ENCODE data around the gene HES3. TPM values are rescaled to one million over a fixed set of nuclear protein-coding genes. Genes with fewer than 3 reads are reported as not detected.

The HES3 gene
- polyA plus RNA-seq, 1 of the 3 experiments (the other 2 are of a cell fraction), result not detected

GRCh38 chr1:6245086-6245868 lies 1.3 kb downstream of the HES3 start:
- H3K9ac ChIP-seq, result no peak overlapping the region
- H2AFZ ChIP-seq (ENCODE audit: low read depth), result no peak overlapping the region
- H3K36me3 ChIP-seq (replicated peaks in 1 of 2; ENCODE audit: control insufficient read depth in 1 of 2, insufficient read depth in 2 of 2, low read length in 1 of 2), result no peaks in the 10 kb centered on the region
- peak overlapping the region; percentile 65; the same call in 1 of the 2 replicates for H3K4me2 ChIP-seq
- peak overlapping the region; percentile 44 to 48 for H3K4me3 ChIP-seq (ENCODE audit: low read depth in 2 of 2, low read length in 1 of 2)
- DNase-seq, result peak; percentile 91
- ChIA-PET POLR2A (interaction anchor here (0.7 to 1.9 kb wide), 11 partner anchors 10 to 211 kb away, joined by 3 to 5 read pairs (median 3); partner anchors contain the start of gene ICMT), CTCF (interaction anchor here (0.6 to 9.5 kb wide), 58 partner anchors 8 to 270 kb away, joined by 3 to 318 read pairs (median 6); partner anchors contain the start of genes GPR153, HES2, ICMT and NPHP4)
- H3K27ac ChIP-seq (ENCODE audit: low read depth in 2 of 2, low read length in 1 of 2), result peak overlapping the region in 1 of 2 experiments; percentile 76; a peak in 2 of 4 replicates
- peaks cover 3% of the 10 kb centered on the region; the same call in 1 of the 2 replicates for H4K20me1 ChIP-seq (ENCODE audit: insufficient read depth)
- no peaks in the 10 kb centered on the region for H3K9me3 ChIP-seq
- H3K4me1 ChIP-seq (ENCODE audit: control insufficient read depth in 1 of 2, insufficient read depth in 2 of 2, low read depth in 1 of 2, low read length in 1 of 2), result no peaks in the 10 kb centered on the region; a peak in 1 of 4 replicates
- no peaks in the 10 kb centered on the region for H3F3A ChIP-seq (replicated peaks; ENCODE audit: insufficient read depth)
- WGBS (ENCODE audit: low lambda C conversion rate), result 1% methylated on average over 16 of the region's 79 CpGs
- H3K79me2 ChIP-seq (ENCODE audit: insufficient read depth), result no peaks in the 10 kb centered on the region
- H3K27me3 ChIP-seq (ENCODE audit: insufficient read depth), result no peaks in the 10 kb centered on the region
- H3K9me2 ChIP-seq, result no peaks in the 10 kb centered on the region
- TF ChIP-seq RCOR1 (IDR thresholded peaks at IDR 0.05; ENCODE audit: low read length) (0 out of 2 replicates have a peak, but pooled peaks have one; percentile 42), RXRA (IDR thresholded peaks at IDR 0.05; ENCODE audit: borderline replicate concordance, low read depth) (no peak), ELF1 (IDR thresholded peaks at IDR 0.05) (no peak), IRF3 (IDR thresholded peaks at IDR 0.05; ENCODE audit: low read depth, low read length) (no peak), YY1 (IDR thresholded peaks at IDR 0.05; ENCODE audit: low read depth) (no peak), CTCF (IDR thresholded peaks at IDR 0.05) (peak; percentile 65), MXI1 (IDR thresholded peaks at IDR 0.05; ENCODE audit: low read depth, low read length) (peak; percentile 26; the same call in 1 of the 2 replicates), GABPA (IDR thresholded peaks at IDR 0.05; ENCODE audit: low read depth) (no peak), CHD2 (IDR thresholded peaks at IDR 0.05; ENCODE audit: low read length, partially characterized antibody) (no peak), TEAD4 (IDR thresholded peaks at IDR 0.05; ENCODE audit: borderline replicate concordance, insufficient read depth) (no peak), SMC3 (IDR thresholded peaks at IDR 0.05; ENCODE audit: low read depth, low read length) (peak; percentile 73), USF2 (IDR thresholded peaks at IDR 0.05; ENCODE audit: borderline replicate concordance, low read depth, low read length) (no peak), TCF12 (IDR thresholded peaks at IDR 0.05) (no peak), RAD21 (IDR thresholded peaks at IDR 0.05; ENCODE audit: low read length) (peak; percentile 67), MEF2A (IDR thresholded peaks at IDR 0.05; ENCODE audit: borderline replicate concordance, low read depth) (no peak), EZH2phosphoT487 (IDR thresholded peaks at IDR 0.05; ENCODE audit: borderline replicate concordance, low read depth) (no peak), FOXM1 (IDR thresholded peaks at IDR 0.05; ENCODE audit: low read depth) (no peak), PBX3 (IDR thresholded peaks at IDR 0.05) (no peak), USF1 (IDR thresholded peaks at IDR 0.05; ENCODE audit: borderline replicate concordance, low read depth) (no peak), NRF1 (IDR thresholded peaks at IDR 0.05; ENCODE audit: low read depth, low read length) (peak; percentile 36; the same call in 1 of the 2 replicates), POLR2AphosphoS5 (IDR thresholded peaks at IDR 0.05; ENCODE audit: low read depth, low read length) (no peak), RFX5 (IDR thresholded peaks at IDR 0.05; ENCODE audit: low read length) (no peak), FOSL2 (IDR thresholded peaks at IDR 0.05; ENCODE audit: borderline replicate concordance, low read depth) (no peak), TAF1 (IDR thresholded peaks at IDR 0.05; ENCODE audit: borderline replicate concordance, low read depth, low read length) (no peak), SIN3A (IDR thresholded peaks at IDR 0.05; ENCODE audit: borderline replicate concordance, low read depth, low read length) (peak; percentile 85; the same call in 1 of the 2 replicates), NFIC (IDR thresholded peaks at IDR 0.05; ENCODE audit: borderline replicate concordance) (no peak), GATA2 (CRISPR knock-in tag; IDR thresholded peaks at IDR 0.05) (no peak)
